GM21367 (cell line): ENCODE data around the gene LPP.

Experiments
- ATAC-seq: cut with Tn5 transposase; IDR thresholded peaks from one replicate; pipeline ENCODE4 v1.9.1; 2021; ENCODE audit not compliant: unreplicated experiment

The LPP gene

DNA sequence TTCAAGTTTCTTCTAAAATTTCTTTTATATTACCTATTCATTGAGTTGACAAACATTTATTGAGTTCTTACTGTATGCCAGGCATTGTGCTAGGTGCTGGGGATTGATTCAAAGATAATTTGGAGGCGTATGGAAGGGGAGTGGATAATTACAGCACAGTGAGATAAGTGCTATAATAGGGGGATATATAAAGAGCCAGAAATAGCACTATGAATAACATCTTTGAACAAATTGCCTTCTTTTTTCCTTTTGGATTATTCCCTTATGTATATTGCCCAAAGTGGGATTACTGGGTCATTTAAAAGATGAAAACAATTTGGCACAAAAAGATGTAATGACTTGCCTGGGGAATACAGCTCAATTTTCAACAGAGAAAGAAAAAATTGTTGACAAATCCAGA, 64.6 kb downstream of the LPP start:
- ATAC-seq: no peak

DNA sequence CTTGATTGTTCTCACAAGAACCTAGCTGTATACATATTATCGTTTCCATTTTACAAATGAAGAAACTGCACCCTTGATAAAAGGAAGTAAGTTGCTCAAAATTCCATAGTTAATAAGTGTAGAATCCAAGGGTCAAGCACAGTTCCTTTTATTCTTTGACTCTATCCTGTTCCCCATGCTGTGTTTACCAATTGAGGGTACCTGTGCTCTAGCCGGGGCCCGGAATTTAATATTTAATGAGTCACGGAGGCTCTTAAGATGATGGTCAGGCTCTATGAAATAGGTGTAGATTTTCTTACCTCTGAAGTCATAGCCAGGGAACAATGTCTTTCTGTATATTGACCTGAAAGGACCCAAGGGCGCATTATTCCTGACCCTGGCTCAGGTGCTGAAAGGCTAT, 65.2 kb downstream of the LPP start:
- no peak for ATAC-seq

DNA sequence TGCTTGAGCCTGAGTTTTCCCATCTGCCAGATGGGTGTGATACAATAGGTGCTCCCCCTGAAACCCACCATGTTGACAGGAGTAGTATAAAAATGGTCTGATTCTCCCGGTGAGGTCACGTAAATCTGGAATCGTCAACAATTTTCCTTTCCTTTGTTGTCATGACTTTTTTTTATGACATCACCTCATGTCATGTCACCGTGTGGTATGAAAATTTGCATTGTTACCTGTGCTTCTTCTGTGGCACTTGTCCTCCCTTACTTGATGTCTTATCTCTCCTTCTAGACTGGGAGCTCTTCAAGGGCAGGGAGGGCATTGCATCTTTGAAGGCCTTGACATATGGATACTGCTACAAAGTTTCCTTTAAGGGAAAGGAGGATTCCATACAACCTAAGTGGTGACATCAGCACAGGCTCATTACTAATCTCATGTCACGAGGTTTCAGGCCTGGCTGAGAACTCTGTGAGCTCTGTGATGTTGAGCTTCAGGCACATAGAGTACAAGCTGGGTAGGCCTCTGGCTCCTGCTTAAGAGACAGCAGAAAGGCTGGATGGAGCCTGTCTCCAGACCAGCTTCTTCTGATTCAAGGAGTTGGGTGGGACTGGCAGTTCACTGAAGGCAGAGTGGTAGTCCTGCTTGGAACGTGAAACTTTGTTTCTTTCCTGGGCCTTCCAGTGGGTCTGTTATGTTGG, 66.3 kb downstream of the LPP start:
- no peak for ATAC-seq

DNA sequence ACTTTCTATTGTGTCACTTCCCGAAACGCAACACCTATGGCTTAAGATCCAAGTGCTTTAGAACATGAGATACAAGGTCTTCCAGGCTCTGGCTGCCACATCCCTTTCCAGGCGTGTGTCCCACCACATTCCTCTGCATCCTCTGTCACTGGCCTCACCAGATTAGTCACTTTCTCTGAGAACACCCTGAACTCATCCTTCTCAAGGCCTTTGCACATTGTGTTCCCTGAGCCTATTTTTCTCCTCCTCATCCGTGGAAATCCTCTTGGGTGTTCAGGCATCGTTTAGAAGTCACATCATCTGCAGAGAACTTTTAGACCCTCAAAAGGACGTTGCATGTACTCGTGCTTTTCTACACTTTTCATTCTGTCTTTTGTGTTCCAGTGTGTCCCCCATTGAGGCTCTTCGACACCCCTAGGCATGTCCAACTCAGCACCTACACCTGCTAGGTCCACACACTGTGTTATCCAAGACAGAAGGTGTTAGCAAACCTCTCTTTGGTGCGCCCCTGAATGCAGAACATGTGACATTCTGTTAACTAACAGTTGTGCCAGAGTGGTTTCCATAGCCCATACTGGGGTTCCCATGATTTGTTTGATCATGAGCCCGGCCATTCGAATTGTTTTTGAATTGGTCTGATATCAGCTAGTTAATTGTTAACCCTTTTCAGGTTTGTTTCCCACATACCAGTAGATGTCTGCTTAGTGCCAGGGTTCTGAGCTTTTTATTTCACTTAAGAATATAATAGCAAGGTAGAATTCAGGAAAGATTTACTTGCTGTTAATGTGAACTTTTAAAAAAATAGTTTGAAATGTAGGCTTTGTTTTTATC, 67.2 kb downstream of the LPP start:
- no peak for ATAC-seq

DNA sequence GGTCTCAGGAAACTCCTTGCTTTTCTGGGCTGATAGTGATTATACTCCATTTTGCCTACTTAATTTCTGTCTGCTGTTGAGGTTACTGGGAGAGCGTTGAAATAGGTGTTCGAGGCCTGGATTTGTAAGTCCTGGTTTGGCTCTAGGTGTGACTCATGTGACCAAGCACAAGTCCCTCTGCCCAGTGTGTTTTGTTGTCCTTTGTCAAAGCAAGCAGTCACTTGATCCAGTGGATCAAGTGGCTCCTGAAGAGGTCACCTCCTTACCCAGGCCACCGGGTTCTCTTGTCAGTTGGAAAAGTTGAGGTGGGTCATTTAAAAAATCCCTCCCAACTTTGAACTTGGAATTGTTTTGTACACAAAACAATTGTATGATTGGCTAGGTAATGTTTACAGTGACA, 70.0 kb downstream of the LPP start:
- no peak for ATAC-seq

DNA sequence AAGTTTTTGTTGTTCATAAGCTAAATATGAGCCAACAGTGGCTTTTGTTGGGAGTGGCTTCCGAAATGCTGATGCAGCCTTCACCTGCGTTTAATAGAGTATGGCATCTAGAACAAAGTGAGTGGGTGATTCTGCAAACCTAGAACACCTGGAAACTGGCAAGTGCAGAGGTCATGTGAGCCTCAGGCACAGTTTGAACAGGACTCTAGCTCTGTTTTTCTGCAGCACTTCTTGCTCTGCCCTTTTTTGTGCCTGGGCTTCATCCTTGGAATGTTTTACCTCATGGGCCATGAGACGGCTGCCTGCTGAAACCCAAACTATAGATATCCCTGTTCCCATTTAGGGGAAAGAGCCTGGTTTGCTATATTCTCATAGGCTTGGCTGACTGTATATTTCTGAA, 73.5 kb downstream of the LPP start:
- ATAC-seq: no peak

DNA sequence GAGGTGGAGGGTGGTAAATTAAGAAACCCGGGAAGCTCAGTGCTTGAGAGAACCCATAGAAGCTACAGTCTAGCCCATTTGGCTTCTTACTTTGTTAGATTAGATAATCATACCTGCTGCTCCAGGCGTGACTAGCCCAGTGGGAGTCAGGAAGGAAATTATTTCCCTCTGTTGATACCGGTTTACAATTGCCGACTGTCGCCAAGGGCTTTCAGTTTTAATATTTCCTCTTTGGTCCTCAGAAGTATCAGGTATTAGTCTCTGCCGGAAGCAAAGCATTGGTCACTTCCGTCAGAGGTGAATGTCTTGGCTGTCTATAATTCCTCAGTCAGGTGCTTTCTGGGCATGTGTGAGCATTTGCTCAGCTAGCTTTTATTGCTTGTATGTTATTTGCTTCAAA, 75.2 kb downstream of the LPP start:
- ATAC-seq: no peak

DNA sequence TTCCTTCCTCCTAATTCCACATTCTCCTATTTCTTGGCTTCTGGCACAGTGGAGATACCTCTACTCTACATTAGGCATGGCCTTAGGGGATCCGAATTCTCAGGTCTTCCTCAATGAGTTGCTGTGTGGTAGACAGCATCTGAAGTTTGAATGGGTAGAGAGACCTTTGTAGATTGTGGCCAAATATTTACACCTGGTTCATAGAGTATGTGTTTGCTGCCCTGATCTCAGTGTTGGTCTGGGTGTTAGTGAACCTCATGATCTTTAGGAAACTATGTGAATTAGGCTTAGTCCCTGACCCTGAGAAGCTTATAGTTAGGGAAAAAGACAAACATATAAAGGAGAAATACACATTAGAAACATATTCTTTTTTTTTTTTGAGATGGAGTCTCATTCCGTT, 75.8 kb downstream of the LPP start:
- ATAC-seq: no peak

DNA sequence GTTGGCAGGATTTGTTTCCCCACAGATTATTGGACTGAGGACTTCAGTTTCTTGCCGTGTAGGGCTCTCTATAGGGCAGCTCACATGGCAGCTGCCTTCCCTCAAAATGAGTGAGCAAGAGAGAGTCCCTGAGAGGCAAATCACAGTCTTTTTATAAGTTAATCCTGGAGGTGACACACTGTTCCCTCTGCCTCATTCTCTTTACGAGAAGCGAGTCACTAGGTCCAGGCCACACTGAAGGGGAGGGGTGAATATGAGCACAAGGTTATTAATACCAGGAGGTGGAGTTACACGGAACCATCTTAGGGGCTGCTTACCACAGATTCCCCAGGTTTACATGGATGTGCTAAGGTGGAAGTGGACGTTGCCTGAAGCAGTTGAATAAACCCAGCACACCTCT, 77.0 kb downstream of the LPP start:
- ATAC-seq: no peak

DNA sequence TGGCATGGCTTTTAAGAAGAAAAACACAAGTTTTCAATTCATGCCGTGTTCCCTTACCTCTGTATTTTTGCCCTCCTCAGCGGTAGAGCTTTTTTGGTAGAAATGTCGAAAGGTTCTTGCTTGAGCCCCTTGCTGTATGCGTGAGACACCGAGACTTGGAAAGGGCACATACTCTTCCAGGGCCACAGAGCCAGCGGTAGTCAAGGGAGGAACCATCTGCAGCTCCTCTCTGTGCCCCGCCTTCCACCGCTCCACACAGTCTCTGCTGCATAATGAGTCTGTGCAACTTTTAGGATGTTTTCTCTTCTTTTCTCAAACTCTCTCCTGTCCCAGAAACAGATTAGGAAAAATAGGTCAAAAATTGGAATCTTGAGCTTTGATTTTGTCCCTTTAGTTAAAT, 77.5 kb downstream of the LPP start:
- ATAC-seq: no peak

DNA sequence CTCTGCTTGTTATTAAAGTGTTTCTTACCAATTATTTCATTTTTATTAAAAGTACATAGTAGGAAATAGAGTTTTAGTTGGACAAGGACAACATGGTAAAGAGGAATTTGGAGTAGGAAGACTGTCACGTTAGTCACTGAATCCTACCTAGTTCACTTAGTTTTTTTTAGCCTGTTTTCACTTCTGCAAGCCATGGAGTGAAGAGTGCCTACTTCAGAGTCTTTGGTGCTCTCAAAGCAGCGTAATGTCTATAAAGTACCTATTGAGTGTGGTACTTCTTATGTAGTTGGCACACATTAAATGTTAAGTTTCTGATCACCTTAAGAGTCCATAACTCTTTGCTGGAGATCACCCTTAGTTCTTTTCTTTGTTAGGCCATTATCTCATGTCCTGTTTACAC, 78.7 kb downstream of the LPP start:
- no peak for ATAC-seq

DNA sequence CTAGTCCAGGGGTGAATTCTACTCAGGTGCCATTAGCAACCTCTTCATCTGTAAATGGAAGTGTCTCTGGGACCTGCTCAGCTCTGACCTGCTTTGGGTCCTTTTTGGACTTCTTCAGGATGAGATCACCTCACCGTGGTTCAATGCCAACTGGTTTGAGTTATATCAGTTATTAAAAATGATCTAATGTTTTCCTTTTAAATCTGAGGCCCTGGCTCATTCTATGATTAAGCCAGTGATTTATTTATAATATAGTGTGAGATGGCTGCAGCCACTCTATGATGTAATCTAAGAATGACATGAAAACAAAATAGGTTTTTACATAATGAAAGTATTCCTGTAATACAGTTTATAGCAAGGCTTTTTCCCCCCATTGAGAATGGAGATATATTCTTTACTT, 79.4 kb downstream of the LPP start:
- no peak for ATAC-seq

DNA sequence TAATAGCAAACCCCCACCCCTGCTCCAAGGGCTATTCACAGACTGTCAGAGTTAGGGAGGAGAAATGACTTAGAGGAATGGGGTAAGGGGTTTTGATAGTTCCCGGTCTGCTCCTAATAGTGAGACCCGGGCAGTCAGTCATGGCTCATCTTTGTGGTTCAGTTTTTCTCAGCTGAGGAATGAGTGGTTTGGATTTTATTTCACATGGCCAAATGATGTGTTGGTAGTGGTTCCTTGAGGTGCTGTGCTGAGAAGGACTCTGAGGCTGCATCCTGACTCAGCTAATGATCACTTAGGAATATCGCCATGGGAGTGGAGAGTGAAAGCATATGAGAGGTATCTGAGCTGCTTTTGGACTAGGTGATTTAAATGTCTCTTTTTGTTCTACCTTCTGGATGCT, 80.2 kb downstream of the LPP start:
- no peak for ATAC-seq

DNA sequence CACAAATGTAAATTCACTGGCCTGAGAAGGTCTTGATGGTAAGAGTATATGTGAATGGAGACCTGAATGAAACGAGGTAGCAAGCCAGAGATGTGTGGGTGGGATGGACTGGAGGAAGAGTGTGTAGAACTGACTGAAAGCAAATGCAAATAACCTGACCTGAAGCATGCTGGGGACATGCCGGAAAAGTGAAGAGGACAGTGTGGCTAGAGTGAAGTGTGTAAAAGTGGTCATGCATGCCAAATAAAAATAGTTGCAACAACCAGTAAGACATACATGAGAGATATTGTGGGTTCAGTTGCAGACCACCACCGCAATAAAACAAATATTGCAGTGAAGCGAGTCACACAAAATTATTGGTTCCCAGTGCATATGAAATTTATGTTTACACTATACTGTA, 82.3 kb downstream of the LPP start:
- ATAC-seq: no peak

DNA sequence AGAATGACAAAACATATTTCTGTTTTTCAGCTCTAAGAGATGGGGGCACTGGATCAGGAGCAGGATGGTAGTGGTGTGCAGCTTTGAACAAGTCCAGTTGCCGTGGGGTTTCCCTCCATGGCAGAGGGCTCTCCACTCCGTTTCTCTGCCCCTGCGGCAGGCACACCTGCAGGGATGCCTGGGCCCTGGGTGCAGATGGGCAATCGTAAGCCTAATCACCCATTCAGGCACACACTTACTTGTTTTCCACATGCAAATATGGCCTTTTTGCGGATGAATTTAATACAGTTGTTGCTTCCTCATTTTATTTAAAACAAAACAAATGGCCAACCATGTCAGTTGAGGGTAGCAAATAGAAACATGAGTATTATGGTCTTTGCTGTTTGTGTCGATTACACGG, 85.1 kb downstream of the LPP start:
- no peak for ATAC-seq

DNA sequence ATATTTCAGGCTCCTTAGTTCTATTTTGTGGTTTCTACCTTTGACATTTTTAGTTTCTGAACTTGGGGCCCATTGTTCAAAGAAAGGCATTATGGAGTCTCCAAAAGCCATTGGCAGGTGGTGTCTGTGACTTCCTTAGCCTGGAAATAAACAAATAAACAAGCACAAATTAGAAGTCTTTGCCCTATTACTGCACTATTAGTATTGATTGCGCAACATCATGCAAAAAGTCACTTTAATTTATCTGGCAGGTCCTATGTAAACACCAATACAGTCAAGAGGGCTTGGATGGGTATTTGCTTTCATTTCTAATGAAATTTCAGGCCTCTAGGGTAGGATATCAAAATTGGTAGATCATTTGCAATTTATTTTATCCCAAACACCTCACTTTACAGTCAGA, 85.6 kb downstream of the LPP start:
- no peak for ATAC-seq

DNA sequence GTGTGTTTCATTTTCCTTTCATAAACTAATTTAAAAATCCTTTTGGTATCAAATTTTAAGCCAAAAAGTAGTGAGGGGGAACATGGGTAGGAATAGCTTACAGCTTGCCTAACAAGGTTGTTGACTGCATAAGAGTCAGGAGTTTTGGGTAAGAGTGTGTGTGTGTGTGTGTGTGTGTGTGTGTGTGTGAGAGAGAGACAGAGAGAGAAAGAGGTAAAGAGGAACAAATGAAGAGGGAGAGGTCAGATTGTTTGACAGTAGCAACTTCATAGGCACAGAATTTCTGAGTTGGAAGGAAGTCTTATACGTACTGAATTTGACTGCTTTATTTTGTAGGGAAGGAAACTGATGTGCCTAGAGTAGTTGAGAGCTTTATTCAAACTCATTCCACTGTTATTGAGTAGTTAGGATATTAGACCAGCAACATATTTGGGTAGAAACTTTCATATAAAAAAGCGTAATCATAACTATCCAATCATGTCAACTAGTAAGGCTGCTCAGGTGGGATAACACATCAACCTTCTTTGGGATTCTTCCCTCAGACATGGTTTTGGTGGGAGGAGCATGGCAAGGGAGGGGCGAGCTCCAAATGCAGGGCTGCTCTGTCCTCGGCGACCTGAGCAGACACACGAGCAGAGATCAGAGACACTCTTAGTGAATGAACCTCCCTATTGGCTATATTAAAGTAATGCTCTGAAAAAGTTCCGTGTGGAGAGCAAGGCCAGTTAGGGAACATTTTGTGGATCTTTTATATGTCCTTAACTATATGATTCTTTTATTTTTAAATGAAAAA, 86.4 kb downstream of the LPP start:
- no peak for ATAC-seq

DNA sequence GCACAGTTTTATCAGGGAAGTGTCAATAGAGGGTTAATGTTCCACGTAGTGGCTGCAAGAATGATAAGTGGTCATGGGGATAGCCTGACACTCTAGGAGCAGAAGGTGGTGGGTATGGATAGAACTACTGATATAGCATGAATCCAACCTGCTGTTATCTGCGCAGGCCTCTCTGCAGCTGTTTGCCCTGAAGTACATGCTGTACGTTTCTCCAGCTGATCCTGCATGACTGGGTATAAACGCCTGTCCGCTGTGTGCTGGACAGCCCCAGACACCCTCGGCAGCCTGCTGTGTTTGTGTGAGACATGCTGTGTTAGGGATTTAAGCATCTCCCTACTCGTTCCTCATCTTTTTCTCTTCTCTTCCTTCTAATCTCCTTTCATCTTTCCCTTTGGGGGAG, 87.1 kb downstream of the LPP start:
- ATAC-seq: no peak

DNA sequence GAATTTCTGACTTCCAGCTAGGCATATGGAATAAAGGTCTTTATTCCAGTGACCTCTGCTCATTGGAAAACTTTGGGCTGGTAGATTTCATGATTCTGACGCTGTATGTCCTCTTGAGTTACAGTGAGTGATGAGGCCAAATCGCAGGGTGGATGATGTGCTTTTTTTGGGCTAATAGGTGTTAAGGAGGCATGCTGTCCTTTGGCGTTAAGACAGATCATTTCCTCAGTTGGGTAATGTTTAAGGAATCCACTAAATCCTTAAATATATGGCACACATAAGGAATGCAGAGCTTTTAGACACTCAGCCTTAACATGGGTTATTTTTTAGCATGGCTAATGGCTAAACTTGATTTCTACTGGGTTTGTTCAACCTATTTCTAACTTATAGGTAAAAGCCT, 87.9 kb downstream of the LPP start:
- ATAC-seq: no peak

DNA sequence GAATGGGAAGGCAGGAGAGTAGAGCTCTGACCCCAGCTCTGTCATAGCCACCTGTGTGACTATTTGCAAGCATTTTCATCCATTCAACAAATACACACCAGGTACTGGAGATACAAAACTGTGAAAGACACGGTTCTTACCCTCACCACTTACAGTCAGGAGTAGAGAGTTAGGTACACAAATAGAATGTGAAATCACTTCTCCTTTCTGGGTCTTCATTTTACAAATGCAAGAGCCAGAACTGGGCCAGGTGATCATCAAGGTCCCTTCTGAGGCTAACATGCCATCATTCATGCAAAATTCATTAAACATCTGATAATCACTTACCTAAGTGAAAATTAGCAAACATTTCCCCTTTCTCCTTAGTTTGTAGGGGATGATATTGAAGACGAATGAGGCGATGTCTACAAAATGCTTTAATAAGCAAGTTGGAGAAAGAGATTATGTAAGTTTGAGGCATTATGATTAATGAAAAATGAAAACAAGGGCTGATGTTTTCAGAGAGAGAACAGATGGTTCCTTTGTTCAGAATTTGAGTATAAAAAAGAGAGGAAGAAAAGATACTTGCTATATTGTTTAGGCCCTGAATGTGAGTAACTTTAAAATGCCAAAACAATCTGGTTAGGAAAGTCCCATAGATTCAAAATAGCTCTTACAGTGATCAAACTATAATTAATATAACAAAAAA, 88.6 kb downstream of the LPP start:
- ATAC-seq: no peak

DNA sequence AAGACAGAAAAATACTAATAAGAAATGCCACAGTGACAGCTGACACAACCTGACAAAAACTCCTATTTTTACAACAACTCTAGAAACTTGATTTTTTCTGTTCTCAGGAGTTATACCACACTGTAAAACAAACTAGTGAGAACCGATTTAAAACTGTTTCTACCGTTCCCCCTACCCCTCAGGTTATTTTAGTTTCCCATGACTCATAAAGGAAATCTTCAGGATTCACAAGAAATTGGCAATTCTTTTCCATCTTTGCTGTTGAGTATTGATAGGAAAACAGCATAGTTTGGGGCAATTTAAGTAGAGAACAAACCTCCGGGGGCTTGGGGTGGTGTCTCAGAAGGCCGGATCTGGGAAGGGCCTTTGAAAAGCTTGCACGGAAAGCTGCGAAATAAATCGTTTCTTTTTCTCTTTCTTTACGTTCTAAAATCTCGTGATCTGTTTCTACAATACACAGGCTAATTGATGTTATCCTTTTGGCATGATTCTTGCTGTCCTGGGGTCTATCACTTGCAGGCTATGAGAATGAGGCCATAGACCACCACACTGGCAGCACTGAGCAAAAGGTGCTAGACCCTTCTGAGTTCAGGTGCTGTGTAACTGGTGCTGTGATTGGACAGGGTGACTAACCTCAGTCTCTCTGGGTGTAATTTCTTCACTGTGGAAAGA, 89.3 kb downstream of the LPP start:
- ATAC-seq: no peak
